Measurements from ENCODE around the gene FARP2.
"Not testable (repeated sequence)": the region's sequence is repeated elsewhere in the genome, so short reads cannot be mapped to it uniquely, and the experiment has no call there.

The FARP2 gene

GRCh38 chr2:241355983-241356870 lies at the start of gene FARP2:
Gene FARP2 (plus strand): TSS chr2:241356285. CDS start chr2:241373108, 16,823 bp downstream.
- DNase-seq (ENCODE audit: low read depth): peak; percentile 95

- no peak for DNase-seq (ENCODE audit: low read depth)
Measured at GRCh38 chr2:241307055-241307454, 49.0 kb upstream of the FARP2 start.

- DNase-seq (ENCODE audit: low read depth): no peak
Measured at GRCh38 chr2:241308267-241308666, 47.8 kb upstream of the FARP2 start.

GRCh38 chr2:241308832-241309500 lies 47.1 kb upstream of the FARP2 start:
- DNase-seq (ENCODE audit: low read depth): no peak

- peak; percentile 51 for DNase-seq (ENCODE audit: low read depth)
Measured at GRCh38 chr2:241309684-241310117, 46.4 kb upstream of the FARP2 start.

GRCh38 chr2:241310917-241311566 lies 45.0 kb upstream of the FARP2 start:
- DNase-seq (ENCODE audit: low read depth): no peak

GRCh38 chr2:241312082-241312481 lies 44.0 kb upstream of the FARP2 start:
- no peak for DNase-seq (ENCODE audit: low read depth)

GRCh38 chr2:241313543-241314095 lies 42.5 kb upstream of the FARP2 start:
- DNase-seq (ENCODE audit: low read depth): no peak

GRCh38 chr2:241314226-241315092 lies 41.6 kb upstream of the FARP2 start:
- no peak for DNase-seq (ENCODE audit: low read depth)

GRCh38 chr2:241315093-241315878 lies 40.8 kb upstream of the FARP2 start, which contains the start of gene HDLBP:
Gene HDLBP (minus strand): TSS chr2:241315672. CDS start chr2:241266869, 48,803 bp downstream.
- DNase-seq (ENCODE audit: low read depth): peak; percentile 100

GRCh38 chr2:241315879-241316631 lies 40.0 kb upstream of the FARP2 start, which contains the start of gene SEPTIN2:
Gene SEPTIN2 (plus strand): TSS chr2:241315925. CDS start chr2:241324233, 8,308 bp downstream.
- DNase-seq (ENCODE audit: low read depth): no peak

- no peak for DNase-seq (ENCODE audit: low read depth)
Measured at GRCh38 chr2:241316825-241317224, 39.3 kb upstream of the FARP2 start.

GRCh38 chr2:241317391-241317790 lies 38.7 kb upstream of the FARP2 start:
- no peak for DNase-seq (ENCODE audit: low read depth)

GRCh38 chr2:241318830-241319229 lies 37.3 kb upstream of the FARP2 start:
- DNase-seq (ENCODE audit: low read depth): not testable (repeated sequence)

GRCh38 chr2:241320394-241320793 lies 35.7 kb upstream of the FARP2 start:
- no peak for DNase-seq (ENCODE audit: low read depth)

- DNase-seq (ENCODE audit: low read depth): no peak
Measured at GRCh38 chr2:241321033-241321432, 35.1 kb upstream of the FARP2 start.

- DNase-seq (ENCODE audit: low read depth): no peak
Measured at GRCh38 chr2:241321886-241322285, 34.2 kb upstream of the FARP2 start.

- no peak for DNase-seq (ENCODE audit: low read depth)
Measured at GRCh38 chr2:241323778-241324177, 32.3 kb upstream of the FARP2 start.

- no peak for DNase-seq (ENCODE audit: low read depth)
Measured at GRCh38 chr2:241324775-241325174, 31.3 kb upstream of the FARP2 start.

- no peak for DNase-seq (ENCODE audit: low read depth)
Measured at GRCh38 chr2:241325257-241325656, 30.8 kb upstream of the FARP2 start.

Measured in activated T-cell treated with anti-CD3 and anti-CD28 coated beads for 48 hours (primary cell).